ENCODE results near the gene ATP6V1B1.
A peak's percentile ranks its signal among the peaks of the same experiment; 100 is the strongest.

Gene ATP6V1B1

GRCh38 chr2:70901227-70902066 is 34.3 kb upstream of the ATP6V1B1 start:
- DNase-seq (ENCODE audit: low read depth in 4 of 4, low spot score in 1 of 4), result no peak

DNA sequence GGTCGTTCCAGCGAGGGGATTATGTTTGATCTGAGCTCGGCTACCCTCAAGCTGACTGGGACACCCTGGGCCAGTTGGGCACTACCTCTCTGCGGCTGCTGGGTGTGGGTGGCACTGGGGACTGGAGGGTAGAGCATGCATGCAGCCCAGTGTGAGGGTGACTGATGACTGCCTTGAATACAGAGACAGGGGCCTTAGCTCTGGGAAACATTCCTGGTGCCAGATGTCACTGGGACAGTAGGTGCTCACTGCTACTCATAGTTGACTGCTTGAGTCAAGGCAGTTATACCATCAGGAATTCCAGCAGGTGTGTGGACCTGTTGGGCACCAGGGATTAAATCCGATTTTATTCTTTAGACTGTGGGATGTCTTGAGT is 33.6 kb upstream of the ATP6V1B1 start:
- DNase-seq (ENCODE audit: low read depth in 4 of 4, low spot score in 1 of 4), result no peak

DNA sequence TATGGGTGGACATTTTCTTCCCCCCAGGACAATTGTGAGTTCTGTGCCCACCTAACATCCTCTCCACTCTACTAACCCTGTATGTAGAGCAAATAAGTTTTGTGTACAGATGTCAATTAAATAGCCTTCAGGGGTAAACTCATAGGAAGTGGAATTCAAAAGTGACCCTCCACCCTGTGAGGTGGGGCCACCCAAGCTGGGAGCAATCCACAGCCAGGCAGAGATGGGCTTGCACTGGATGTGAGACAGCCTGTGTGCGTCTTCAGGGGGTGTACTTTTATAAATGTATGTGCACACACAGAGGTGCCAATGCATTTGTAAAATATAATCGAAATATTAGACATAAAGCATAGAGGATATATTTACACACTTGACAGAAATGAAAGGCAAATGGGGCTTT is 33.1 kb upstream of the ATP6V1B1 start:
- no peak for DNase-seq (ENCODE audit: low read depth in 4 of 4, low spot score in 1 of 4)

- DNase-seq (ENCODE audit: low read depth in 4 of 4, low spot score in 1 of 4), result no peak
These were observed 32.5 kb upstream of the ATP6V1B1 start for GRCh38 chr2:70903171-70903570.

- no peak for DNase-seq (ENCODE audit: low read depth in 4 of 4, low spot score in 1 of 4)
These were observed 31.9 kb upstream of the ATP6V1B1 start for GRCh38 chr2:70903641-70904340.

DNA sequence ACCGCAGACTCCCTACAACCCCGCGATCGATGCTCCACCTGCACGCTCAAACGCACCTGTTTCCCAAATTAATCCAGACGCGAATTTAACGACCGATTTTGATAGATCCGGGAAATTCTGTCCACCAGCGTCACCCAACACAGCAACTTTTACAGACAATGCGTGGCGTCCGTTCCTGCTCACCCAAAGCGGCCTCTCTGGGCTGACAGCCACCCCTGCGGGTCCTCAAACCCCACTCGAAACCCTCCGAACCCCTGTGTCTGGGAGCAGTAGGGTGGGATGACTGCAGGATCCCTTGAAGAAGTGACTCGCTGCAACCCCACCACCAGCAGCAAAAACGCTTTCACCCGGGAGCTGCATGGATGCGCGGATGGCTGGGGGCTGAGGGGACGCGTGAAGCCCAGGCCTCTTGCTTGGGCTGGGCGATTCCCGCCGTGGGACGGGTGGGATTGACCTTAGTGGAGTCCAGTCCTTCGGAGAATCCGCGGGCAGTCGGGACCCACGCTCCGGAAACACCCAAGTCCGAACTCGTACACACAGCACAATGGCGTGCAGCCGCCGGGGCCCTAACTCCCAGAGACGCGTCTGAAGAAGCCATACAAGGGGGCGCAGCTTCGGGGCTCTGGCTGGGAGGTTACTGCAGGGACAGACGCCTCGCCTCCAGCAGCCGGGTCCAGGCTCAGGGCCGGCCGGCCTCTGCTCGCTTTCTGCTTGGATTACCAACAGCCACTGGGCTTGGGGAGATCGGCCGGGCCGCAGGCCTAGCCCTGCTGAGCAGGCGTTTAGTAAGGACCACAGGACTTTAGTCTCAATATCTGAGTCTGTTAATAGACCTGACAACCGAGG is 31.1 kb upstream of the ATP6V1B1 start:
- no peak for DNase-seq (ENCODE audit: low read depth in 4 of 4, low spot score in 1 of 4)

GRCh38 chr2:70905443-70906421 is 30.0 kb upstream of the ATP6V1B1 start:
- DNase-seq (ENCODE audit: low read depth in 4 of 4, low spot score in 1 of 4), result no peak

DNA sequence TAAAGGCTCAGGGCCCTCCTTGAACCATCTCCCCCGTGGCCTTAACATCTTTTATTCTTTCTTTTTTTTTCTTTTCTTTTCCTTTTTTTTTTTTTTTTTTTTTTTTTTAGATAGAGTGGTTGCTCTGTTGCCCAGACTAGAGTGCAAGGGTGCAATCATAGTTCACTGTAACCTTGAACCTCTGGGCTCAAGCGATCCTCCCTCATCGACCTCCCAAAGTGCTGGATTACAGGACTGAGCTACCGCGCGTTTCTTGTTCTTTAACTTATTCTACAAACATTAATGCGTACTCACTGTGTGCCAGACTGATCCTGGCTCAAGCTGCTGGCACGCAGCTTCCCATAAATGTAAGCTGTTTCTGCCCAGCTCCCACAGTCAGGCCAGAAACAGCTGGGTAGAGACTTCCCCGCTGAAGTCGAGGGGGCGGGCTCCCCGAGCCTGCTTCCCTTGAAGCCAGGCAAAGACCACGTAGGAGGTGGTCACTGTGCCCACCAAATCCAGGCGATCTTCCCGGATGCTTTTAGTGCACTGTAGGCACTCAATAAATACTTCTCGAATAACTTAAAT is 29.2 kb upstream of the ATP6V1B1 start:
- no peak for DNase-seq (ENCODE audit: low read depth in 4 of 4, low spot score in 1 of 4)

DNA sequence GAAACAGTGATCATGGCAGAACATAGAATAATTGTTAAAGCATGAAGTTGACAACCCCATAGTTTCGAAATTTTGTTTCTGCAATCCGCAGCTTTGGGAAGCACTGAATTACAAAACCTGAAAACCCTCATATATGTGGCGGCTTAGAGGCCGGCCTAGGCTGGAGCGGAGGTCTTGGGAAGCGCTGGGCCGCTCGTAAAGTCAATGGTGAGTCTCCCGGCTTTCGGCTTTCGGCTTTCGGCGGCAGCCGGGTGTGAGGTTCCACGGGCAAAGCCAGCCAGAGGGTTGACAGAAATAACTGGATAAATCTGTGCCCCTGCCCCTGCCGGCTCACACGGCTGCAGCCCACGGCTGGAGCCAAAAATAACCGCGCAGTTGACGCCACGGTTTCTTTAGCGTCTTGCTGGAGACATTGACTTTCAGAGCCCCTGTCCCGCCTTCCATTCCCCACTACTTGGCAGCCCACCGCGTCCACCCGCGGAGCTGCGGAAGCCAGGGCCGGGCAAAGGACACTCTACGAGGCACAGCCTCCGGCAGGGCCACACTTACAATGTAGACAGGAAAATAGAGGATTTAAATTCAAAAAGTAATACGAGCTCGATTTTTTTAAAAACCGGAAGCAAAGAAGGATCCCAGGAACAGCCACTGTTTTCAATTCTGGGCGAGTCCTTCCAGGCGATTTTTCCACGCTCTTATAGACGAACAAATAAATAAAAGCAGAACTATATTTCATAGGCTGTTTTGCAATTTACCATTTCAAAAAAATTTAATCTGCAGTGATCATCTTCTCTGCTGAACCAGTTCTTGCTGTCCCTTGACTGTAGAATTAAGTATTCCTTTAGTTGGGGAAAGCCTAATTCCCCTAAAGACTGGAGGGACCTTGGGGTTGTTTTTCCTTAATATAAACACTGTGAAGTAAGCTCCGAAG is 28.3 kb upstream of the ATP6V1B1 start:
- DNase-seq (ENCODE audit: low read depth in 4 of 4, low spot score in 1 of 4), result no peak

DNA sequence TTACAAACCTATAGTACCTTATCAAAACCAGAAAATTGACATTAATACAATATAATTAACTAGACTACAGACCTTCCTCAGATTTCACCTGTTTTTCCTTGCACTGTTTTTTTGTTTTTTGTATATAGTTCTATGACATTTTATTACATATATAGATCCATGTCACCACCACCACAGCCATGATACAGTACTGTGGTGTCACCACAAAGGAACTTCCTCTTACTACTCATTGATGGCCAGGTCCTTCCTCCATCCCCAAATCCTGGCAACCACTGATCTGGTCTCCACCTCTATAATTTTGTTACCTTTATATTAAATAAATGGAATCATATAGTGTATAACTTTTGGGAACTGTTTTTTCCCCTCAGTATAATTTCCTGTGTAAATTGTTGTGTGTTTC is 19.4 kb upstream of the ATP6V1B1 start:
- DNase-seq (ENCODE audit: low read depth in 4 of 4, low spot score in 1 of 4), result no peak

GRCh38 chr2:70918016-70918415 is 17.7 kb upstream of the ATP6V1B1 start:
- no peak for DNase-seq (ENCODE audit: low read depth in 4 of 4, low spot score in 1 of 4)

DNA sequence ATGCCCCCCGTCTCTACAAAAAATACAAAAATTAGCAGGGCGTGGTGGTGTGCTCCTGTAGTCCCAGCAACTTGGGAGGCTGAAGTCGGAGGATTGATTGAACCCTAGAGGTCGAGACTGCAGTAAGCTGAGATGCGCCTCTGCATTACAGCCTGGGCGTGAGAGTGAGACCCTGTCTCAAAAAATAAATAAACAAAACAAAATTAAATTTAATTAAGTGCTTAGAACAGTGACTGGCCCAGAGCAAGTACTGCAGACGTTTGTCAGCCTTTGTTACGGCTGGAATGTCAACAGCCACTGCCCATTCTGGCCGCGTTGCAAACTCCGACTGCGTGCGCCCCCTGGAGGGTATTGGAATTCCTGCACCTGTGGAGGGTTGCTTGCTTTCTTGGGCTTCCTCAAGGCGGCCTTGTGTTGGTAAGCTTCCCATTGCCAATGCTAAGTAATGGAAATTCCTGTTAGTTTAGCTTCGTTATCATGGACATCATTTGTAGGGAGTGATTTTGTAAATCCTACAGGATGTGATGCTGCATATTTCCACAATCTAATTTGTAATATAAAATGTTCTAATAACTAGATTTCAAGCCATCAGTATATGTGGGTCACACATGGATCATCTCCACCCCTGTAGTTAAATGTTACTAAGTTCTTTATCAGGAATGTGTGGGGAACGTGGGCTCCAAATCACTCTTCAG is 15.9 kb upstream of the ATP6V1B1 start:
- peak; percentile 42 to 63 (median 60) for DNase-seq (ENCODE audit: low read depth in 4 of 4, low spot score in 1 of 4)

DNA sequence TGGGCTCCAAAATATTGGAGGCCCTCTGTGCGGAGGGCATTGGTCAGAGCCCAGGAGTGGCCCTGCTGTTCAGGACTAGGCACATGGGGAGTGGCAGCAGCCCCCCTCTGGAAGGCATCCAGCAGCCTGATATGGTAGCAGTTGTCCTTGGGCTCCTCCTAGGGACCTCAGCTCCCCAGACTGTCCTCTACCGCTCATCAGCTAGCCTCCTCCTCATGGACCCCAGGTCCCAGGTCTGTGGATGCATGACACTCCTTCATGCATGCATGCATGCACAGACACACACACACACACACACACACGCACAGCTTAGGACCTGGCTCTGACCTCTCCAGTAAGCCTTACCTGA is 15.4 kb upstream of the ATP6V1B1 start:
- no peak for DNase-seq (ENCODE audit: low read depth in 4 of 4, low spot score in 1 of 4)

DNA sequence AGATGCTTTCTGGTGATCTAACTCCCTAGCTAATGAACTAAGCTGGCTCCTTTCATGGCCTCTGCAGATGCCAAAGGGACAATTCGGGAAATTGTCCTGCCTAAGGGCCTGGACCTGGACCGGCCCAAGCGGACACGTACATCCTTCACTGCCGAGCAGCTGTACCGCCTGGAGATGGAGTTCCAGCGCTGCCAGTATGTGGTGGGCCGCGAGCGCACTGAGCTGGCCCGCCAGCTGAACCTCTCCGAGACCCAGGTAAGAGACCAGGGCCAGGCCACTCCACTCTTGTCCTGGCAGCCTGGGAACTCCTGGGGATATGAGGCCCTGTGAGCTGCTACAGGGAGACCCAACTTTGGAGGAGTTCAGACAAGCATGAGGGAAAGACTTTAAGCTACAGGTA is 14.7 kb upstream of the ATP6V1B1 start:
- no peak for DNase-seq (ENCODE audit: low read depth in 4 of 4, low spot score in 1 of 4)

GRCh38 chr2:70921839-70922234 is 13.9 kb upstream of the ATP6V1B1 start:
- no peak for DNase-seq (ENCODE audit: low read depth in 4 of 4, low spot score in 1 of 4)

DNA sequence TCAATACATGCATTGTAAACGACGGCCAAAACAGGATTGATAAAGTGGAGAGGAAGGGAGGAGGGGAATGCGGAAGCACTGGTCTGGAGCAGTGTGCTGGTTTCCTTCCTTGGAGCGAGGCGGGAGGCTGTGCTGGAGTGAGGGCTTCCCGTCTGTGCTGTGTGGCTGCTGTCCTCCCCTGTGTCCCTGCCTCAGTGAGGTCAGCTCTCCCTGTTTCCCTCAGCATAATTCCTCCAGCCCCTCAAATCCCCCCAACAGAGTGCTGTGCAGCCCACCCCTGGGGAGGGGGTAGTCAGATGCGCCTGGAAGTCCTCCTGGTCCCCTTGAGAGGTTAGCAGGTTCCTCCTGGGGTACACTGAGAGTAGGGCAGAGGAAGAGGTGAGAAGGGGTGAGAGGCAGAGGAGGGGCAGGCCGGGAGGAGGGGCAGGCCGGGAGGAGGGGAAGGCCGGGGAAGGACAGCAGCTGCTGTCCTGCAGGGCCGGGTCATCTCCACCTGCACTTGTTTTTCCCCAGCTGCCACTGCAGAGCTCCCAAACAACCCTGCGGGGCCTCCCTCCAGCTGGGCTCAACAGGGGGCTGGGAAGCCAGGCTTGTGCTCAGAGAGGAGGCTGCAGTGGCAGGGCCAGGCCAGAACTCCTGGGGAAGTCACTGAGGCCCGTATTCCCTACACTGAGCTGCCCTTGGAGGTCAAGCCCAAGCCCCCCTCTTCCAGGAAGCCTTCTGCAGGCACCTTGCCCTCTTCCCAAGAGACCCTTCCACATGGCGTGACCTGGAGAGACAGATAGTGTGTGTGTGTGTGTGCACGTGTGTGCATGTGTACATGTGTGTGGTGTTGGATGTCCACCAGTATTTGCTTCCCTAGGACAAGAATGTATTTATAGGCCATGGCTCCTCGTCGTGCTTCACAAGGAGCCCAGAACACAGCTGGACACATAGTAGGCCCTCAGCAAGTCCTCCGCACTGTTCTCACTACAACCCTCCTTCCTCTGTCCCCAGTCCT is 13.2 kb upstream of the ATP6V1B1 start:
- no peak for DNase-seq (ENCODE audit: low read depth in 4 of 4, low spot score in 1 of 4)

DNA sequence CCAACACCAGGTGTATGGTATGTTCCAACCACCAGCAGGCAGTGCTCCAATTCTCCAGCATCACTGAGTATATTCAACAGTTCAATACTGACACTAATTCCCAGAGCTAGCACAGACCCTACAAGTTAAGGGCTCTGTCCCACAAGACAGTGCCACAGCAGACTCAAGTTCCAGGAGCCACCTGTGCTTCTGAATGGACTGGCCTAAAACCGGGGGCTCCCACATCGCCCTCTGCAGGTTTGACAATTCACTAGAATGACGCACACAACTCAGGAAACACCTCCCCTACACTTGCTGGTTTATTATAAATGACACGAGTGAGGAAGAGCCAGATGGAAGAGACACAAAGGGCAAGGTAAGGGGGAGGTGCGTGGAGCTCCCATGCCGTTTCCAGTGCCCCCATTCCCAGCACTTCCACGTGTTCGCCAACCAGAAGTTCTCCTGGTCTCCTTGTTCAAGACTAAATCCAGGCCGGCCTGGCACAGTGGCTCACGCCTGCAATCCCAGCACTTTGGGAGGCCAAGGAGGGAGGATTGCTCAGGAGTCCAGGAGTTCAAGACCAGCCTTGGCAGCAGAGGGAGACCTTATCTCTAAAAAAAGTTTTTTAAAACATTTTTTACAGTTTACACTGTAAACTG is 12.2 kb upstream of the ATP6V1B1 start:
- DNase-seq (ENCODE audit: low read depth in 4 of 4, low spot score in 1 of 4), result no peak
